IPS-NIHi11 (cell line): ENCODE measurements around the gene TLN1.

Source experiments
- DNase-seq: peaks from one replicate; pipeline ENCODE4 v3.0.0; 2012; ENCODE audit warnings: mixed read lengths, low spot score

TLN1 gene

DNA sequence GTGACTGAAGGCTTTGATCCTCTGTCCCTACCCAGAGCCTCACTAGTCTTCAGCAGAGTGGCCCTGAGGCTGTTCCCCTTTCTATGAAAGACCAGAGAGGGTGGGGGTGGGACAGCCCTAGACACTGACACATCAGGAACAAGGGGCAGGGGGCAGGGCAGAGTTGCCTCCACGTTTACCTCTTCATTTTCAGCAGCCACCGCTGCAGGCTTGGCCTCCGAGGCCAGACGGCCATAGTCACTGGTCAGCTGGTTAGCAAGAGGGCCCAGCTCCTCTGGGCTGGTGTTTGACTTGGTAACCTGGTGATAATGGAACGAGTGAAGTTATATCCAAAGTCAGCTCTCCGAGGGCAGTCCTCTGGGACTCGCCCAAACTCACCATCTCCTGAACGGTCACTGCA lies 26.6 kb downstream of the TLN1 start:
- DNase-seq, result no peak

DNA sequence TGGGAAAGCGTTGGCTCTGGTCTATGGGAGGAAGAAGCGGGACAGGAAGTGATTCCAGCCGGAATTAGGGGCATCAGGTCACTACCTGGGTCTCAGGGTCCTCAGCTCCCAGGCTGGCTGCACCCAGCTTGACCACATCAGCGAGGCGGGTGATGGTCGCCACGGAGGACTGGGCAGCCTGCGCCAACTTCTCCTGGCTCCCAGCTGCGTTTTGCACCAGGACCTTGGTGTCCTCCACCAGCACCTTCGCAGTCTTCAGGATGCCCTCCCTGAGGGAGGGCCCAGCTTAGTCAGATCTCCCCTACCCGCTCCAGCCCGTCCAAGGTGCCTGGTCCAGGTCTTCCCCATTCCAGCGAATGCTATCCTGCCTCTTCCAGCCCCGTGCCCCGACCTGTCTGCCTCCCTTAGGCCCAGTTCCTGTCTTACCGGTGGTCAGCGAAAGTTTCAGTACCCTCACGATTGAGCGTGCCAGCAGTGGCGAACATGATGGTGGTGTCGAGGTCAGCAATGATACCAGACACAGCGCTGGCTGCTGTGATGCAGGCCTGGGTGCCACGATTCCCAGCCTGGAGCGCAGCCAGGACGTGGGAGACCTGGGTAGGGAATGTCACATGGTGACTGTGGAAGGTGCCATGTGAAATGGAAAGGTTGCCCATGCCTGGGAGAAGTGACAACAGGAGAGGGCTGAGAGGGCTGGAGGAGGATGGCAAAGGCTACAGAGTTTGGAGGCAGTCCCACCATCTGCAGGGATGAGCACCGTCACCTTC lies 27.9 kb downstream of the TLN1 start:
- DNase-seq, result no peak

DNA sequence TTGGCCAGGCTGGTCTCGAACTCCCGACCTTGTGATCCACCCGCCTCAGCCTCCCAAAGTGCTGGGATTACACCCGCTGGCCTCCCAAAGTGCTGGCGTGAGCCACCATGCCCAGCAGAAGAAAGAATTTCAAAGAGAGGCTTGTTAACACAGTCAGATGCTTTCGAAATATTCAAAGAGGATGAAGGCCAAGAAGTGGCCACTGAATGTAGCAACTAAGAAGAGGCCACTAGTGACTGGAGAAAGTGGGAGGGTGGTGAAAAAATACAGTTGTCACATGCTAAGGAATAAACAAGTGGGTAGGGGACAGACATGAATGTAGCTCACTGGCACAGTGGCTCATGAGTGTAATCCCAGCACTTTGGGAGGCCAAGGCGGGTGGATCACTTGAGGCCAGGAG lies 29.3 kb downstream of the TLN1 start:
- no peak for DNase-seq

DNA sequence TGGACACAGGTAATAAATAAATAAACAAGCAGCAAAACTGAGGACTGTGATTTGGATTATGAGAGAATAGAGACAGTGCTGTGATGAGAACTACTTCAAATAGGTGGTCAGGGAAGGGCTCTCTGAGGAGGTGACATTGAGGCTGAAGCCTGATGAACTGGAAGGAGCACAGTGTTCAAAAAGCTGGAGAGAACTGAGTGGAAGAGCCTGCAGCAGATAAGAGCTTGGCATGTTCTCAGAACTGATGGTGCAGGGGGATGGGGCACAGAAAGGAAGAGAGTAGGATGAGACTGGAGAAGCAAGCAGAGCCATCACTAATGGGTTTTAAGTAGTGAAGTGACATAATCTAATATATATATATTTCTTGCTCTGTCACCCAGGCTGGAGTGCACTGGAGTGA lies 31.1 kb downstream of the TLN1 start:
- no peak for DNase-seq

DNA sequence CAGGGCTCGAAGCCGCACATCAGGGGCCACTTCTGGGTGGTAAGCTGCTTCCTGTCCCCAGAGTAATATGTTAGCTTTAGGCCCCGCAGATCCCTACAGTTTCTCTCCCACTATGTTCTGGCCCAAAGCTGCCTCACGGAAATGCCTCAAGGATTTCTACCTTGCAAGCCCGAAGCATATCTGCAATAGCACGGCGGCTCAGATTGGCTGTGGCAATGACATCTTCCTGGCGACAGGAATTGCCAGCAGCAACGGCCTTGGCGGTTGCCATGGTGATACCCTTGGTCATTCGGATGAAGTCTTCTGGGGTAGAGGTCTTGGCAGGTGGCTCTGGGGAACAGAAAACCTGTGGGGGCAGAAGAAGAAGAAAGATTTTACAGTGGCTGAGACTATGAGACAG lies 32.0 kb downstream of the TLN1 start:
- DNase-seq, result no peak

DNA sequence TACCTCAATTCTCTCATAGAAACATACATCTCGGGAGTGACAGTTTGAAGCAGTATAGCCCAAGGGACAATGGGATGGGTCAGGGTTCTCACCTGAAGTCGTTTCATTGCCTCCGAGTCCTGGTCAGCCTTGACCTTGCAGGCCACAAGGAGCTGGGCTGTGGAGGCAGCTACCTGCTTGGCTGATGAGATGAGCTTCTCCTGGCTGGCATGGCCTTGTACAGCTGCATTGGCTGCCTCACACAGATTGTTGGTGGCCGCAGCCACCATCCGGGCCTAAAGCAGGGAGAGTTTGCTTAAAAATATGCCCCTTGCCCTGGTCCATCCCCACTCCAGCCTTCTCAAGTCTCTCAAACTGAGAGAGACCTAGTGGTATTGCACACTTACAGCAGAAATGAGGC lies 33.8 kb downstream of the TLN1 start:
- no peak for DNase-seq

DNA sequence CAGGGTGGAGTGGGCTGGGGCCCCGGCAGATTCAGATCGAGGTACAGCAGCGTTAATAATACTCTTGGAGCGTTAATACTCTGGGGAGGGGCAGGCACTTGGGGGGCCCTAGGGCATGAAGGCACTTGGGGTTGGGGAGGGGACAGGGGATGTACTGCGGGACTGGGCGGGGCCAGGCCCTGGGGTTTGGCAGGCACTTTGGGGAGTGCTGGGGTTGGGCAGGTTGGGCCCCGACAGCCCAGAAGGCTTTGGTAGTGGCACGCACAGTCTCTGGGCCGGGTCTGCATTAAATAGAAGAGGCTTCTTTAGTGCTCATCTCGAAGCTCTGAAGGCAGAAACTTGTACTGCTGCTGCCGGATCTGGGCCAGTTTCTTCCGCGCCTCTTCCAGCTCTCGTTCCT lies 34.5 kb downstream of the TLN1 start:
- DNase-seq, result no peak

DNA sequence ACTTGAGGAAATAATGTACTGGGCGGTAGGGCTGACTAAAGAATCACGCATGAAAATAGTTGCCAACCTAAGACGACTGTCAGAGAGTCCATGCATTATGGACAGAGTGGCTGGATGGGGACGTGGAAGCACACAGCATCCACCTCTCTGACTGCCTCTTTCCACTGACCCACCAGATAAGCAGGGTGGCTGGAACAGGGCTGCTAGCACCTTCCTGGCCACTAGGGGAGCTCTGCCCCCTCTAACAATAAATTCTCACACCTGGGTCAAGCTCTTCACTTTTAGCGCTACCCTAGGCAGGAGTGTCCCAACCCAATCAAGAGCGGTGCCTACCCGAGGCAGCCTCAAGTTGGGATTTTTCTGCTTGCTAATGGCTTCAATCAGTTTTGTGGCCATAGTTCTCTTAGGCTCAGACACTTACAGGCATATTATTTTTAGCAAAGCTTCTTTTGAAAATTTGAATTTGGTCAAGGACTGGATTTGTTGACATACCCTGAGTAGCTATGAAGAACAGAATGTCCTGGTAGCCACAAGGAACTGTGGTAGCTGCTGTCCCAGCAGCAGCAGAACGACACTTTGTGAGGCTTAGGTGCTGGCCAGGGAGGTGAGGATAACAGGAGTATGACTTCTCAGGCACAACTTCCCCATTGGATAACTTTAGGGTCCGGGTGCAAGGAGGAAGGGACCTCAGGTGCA lies 35.3 kb downstream of the TLN1 start:
- DNase-seq, result peak; percentile 84

DNA sequence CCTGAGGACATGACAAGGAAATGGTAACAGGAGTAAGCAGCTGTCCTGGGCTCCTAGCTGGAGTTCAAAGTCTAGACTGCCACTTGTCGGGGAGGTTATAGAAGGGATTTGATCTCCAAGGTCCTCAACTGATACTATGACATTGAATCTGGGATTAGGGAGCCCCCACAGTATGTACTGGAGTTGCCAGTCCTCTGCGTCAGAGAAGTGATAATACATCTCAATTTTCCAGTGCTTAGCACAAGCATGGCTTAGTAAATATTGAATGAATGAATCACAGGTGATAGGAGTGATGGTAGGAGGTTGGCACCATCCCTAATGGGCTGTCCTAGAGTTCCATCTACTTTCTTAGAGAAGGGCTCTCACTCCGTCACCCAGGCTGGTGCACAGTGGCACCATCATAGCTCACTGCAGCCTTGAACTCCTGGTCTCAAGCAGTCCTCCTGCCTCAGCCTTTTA lies 36.0 kb downstream of the TLN1 start:
- DNase-seq, result no peak

DNA sequence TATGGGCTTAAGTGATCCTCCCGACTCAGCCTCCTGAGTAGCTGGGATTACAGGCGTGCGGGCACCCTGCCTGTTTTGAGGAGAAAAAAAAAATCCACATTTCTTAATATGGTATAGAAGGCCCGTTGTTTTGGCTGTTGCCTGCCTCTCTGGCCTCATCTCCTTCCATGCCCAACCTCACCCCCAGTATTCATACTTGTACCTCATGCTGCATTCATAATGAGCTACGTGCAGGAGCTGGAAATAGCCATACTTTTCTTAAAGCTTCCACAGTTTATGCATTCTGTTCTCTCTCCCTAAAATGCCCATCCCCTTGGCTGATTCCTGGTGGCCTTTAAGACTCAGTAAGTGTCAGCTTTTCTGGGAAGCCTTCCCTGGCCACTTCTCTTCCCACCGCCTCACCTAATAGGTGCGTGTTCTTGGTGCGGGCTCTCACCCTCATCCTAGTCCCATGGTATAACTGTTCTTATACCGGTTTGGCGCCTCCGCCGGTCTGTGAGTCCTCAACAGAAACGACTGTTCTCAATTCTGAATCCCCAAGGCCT lies 40.2 kb downstream of the TLN1 start:
- no peak for DNase-seq

DNA sequence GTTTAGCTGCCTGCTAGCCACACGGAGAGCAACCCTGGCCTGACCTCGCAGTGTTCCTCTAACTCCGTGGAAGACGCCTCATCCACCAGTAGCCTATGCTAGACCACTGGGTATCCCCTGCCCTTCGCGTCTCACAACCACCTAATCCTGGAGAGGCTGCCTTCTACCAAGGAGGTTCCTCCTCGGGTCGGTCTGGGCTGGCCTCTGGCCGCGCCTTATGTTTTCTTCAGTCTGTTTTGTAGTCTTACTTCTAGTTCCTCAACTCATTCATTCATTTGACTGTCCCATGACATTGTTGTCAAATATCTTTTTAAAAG lies 40.7 kb downstream of the TLN1 start:
- peak; percentile 49 for DNase-seq

DNA sequence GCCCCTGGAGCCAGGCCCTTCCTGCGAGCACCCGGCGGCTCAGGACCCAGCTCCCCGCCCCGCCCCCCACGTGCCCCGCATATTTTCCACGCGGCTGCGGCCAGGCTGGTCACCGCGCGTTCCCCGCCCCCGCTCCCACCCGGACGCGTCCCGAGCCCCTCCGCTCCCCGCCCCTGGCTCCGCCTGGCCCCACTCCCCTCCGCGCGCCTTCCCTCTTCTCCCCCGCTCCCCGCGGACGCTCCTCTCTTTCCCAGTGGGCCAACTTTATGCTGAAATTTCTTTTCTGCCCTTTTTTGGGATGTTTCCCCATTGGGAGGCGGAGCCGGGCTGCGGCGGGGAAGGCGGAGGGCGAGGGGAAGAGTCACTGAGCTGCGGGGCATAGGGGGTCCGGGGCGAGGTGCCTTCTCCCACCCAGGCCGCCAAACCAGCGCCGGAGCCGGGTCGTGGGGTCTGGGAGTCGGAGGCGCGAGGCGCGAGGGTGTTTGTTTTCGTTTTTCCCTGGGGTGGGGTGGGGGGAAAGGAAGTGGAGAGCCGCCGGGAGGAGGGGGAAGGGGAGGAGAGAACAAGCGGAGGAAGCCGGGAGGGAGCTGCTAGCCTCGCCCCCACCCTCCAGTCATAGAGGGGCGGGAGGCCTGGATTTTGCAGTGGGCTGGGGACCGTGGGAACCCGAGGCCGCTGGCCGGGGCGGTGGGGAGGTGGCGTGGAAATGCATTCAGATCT lies 41.2 kb downstream of the TLN1 start:
- DNase-seq, result peak; percentile 77

DNA sequence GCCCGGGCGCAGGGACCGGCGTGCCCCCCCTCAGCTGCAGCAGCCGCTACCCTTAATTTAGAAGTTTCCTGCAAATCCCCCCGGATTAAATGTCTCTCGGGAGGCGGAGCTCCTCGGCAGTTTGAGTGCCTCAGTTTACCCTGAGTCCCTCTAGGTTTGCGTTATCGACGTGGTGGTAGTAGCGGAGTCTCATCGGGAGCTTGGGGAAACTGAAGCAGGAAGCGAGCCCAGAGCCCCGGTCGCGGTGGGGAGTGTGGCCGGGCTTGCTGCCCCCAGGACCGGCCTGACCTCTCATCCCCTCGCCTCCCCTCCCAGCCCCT lies 41.7 kb downstream of the TLN1 start:
- no peak for DNase-seq

DNA sequence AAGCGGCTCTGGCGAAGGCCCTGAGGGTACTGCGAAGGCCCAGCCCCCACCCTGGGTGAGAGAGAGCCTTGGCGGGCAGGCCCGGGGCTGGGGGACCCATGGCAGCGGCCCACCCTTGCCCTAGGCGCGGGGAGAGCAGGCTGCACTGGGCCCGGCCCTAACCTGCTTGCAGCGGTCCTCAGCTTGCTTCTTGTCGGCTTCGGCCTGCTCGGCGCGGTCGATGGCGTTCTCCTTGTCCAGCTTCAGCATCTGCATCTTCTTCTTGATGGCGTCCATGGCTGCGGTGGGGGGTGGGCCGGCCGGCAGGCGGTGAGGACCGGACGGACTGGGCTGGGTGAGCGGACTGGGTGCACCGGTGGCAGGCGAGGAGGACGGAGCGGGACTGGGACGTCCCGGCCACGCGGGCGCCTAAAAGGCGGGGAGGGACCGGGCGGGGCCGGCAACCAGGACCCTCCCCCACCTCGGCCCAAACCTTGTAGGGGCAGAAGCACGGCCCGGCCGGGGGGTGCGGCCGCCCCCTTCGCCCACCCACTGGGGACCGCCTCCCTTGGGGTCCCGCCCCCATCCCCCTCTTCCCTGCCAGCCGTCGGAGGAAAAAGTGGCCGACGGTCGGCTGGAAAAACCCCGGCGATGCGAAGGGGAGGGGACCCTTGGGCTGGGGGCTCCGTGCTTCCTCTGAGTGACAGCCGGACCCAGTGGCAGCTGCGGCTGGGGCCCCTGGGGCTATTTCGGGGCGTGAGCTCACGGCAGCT lies 42.3 kb downstream of the TLN1 start, which contains the start of gene TPM2:
Gene TPM2 (minus strand): TSS at position 384 of the 752 bp plus-strand sequence. CDS start 108 bp downstream, at position 276.
- peak; percentile 83 for DNase-seq

DNA sequence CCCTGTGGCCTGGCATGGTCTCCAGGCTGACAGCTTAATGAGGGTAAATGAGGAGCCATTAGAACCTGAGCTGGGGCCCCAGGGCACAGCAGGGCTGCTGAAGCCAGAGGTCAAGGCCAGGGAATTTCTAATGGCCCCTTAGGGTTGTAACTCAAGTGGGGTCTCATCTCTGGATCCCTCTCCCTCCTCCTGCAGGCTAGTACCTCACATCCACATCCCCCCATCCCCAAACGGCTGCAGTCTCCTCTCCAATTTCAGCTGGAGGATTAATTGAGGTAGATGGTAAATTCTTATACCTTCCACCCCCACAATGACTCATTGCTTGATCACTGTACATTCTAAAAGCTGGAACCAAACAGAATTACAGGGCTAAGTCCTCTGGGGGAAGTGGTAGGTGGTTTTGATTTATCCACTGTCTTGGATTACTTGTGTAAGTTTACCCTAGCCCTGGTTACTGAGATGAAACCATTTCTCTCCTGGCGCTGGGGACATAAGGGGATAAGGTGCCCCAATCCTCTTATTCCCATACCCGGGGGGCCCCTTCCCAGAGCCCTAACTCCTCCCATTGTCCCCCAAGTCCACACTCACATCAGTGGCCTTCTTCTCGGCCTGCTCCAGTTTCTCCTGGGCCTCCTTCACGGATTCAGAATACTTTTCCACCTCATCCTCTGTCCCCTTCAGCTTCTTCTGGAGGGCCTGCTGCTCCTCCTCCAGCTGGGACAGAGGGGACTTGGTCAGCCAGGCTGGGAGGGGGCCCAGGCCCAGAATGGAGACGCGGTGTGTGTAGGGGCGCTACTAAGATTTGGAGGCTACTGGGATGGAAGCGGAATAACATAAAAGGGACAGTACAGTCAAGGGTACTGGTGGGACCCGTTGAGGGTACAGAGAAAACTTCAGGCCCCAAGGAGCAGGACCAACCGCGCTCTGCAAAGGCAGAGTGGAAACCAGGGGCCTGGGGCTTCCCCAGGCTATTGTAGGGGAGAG lies 43.1 kb downstream of the TLN1 start:
- DNase-seq, result no peak

DNA sequence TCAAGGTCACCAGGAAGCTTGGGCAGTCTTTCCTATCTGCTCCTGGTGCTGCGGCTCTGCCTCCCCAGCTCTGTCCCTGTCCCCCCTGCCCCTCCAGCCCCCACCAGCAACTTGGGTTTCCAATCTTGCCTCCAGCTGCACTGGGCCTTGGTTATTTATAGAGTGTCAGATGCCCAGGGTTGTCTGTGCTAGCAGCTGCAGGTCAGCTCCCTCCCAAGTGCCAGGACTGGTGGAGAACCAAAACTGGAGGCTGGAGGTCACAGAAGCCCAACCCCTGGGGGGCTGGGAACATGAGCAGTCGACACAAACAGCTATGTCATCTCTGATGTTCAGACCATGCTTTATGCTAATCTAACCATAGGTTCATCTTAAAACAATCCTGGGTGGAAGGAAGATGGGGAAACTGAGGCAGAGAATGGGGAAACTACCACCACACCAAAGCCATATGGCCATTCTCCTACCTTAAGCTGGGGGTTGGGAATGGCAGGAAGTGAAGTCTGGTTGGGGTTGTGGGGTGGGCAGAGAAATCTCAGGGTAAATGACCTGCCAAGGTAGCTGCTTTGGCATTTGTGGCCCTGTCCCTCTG lies 43.9 kb downstream of the TLN1 start:
- DNase-seq, result no peak

DNA sequence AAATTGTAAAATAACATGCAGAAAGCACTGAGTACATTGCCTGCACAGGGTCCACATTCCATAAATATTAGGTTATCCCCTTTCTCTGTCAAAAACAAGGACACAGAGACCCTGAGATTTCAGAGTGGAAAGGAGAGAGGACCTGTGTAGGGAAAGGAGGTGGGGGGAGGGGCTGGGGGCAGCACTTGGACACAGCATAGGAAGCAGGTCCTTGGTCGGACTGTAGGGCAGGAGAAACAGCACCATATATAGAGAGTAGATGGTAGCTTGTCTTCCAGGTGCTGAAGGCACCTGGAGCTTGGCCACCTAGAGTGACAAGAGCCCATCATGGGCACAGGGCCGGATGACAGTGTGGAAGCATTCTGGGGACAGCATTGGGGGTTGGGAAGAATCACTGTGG lies 44.7 kb downstream of the TLN1 start:
- DNase-seq, result no peak

DNA sequence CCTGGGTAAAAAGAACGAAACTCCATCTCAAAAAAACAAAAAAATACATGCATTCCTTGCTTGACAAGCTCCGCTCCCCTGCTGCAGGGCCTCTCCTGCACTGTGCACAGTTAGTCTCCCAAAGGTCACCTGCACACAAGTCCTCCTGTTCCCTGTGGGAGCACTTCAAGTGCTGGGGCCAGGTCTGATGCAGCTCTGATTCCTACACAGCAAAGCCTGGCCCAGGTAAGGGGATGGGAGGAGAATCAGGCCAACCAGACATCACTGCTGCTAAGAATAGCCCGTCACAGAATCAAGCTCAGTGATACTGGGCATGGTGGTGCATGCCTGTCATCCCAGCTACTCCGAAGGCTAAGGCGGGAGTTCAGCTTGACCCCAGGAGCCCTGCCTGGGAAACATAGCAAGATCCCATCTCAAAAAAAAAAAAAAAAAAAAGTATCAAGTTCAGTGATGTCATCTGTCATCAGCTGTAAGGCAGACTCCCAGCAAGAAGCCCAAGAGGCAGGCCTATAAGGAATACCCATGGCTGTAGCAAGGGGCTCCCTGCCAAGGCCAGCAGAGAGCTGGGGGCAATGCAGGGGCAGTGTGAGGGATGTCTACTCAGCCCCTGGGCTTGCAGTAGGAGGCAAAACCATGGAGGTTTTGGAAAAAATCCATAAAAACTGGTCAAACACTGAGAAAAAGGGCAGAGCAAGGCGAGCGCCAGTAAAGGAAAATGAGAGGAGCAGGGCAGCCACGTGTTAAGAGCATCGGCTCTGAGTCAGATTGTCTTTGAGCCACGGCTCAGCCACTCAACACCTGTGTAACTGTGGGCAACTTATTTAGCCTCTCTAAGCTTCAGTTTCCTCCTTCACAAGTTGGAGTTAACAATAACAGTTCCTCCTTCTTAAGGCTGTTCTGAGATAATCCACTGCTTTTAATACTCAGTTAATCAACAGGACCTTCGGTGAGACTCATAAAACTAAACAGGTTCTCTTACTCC lies 45.5 kb downstream of the TLN1 start:
- no peak for DNase-seq

DNA sequence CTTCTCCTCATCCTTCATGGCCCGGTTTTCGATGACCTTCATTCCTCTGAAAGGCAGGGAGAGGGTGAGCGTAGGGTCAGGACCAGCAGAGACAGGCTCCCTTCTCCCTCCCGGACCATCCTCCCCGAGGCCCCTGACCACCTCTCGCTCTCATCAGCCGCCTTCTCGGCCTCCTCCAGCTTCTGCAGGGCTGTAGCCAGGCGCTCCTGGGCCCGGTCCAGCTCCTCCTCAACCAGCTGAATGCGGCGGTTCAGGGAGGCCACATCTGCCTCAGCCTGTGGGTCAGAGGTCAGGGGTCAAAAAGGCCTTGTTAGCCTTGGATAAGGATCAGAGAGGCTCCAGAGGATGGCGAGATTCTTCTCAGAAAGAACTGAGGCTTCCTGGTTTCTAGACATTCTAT lies 46.5 kb downstream of the TLN1 start:
- DNase-seq, result no peak
